ENCODE results near the gene C2orf72.

DNA sequence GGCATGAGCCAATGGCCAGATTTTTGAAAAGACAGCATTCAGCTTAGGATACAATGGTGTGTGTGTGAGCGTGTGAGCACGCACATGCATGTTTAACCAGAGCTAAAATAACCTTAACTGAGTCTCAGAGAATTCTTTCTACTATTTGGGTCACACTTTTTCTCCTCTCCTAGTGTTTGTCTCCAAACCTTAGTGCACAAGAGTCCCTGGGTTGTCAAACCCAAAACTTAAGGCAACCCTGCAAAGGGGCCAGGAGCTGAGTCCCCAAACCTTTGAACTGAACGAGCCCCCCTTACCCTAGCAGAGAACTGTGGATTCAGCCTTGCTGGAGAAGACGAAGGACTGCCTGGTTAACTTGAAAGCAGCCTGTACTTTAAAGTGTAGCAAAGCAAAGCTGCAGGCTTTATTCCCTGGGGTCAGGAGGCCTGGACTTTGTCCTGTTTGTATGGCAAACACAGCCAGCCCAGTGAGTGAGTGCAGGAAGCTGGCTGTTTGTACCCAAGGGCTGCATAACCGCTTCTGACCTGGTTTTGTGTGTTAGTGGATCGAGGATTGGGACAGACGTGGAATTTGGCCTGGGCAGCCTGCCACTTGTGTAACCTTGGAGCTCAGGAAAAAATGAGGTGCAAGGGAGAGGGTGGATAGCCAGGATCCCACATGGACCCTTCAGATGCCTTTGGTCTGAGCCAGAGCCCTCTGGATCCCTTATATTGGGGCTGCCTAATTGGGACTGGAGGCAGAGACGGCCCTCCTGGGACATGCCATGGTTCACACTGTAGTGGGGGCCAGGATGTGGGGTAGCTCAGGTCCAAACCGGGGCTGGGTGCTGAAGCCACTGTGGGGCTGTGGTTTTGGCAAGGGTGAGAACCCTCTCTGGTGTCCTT, 12.9 kb downstream of the C2orf72 start:
- TF ChIP-seq EZH2 (IDR thresholded peaks at IDR 0.05; ENCODE audit: borderline replicate concordance, control insufficient read depth, low read depth, low read length) = no peak
- TF ChIP-seq, protein P1, sequence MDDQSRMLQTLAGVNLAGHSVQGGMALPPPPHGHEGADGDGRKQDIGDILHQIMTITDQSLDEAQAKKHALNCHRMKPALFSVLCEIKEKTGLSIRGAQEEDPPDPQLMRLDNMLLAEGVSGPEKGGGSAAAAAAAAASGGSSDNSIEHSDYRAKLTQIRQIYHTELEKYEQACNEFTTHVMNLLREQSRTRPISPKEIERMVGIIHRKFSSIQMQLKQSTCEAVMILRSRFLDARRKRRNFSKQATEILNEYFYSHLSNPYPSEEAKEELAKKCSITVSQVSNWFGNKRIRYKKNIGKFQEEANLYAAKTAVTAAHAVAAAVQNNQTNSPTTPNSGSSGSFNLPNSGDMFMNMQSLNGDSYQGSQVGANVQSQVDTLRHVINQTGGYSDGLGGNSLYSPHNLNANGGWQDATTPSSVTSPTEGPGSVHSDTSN (IDR thresholded peaks at IDR 0.05; ENCODE audit: insufficient replicate concordance, low read depth, low read length) = no peak
- TF ChIP-seq, protein P2, sequence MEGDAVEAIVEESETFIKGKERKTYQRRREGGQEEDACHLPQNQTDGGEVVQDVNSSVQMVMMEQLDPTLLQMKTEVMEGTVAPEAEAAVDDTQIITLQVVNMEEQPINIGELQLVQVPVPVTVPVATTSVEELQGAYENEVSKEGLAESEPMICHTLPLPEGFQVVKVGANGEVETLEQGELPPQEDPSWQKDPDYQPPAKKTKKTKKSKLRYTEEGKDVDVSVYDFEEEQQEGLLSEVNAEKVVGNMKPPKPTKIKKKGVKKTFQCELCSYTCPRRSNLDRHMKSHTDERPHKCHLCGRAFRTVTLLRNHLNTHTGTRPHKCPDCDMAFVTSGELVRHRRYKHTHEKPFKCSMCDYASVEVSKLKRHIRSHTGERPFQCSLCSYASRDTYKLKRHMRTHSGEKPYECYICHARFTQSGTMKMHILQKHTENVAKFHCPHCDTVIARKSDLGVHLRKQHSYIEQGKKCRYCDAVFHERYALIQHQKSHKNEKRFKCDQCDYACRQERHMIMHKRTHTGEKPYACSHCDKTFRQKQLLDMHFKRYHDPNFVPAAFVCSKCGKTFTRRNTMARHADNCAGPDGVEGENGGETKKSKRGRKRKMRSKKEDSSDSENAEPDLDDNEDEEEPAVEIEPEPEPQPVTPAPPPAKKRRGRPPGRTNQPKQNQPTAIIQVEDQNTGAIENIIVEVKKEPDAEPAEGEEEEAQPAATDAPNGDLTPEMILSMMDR (IDR thresholded peaks at IDR 0.05 in 2 of 3, conservative IDR thresholded peaks at IDR 0.05 in 1 of 3; ENCODE audit: control insufficient read depth in 2 of 3, extremely low read depth in 1 of 3, insufficient read depth in 1 of 3, low read depth in 3 of 3, low read length in 3 of 3) = no peak
- no peak for TF ChIP-seq BMI1 (IDR thresholded peaks at IDR 0.05; ENCODE audit: borderline replicate concordance)
- TF ChIP-seq, protein P3, sequence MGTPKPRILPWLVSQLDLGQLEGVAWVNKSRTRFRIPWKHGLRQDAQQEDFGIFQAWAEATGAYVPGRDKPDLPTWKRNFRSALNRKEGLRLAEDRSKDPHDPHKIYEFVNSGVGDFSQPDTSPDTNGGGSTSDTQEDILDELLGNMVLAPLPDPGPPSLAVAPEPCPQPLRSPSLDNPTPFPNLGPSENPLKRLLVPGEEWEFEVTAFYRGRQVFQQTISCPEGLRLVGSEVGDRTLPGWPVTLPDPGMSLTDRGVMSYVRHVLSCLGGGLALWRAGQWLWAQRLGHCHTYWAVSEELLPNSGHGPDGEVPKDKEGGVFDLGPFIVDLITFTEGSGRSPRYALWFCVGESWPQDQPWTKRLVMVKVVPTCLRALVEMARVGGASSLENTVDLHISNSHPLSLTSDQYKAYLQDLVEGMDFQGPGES (IDR thresholded peaks at IDR 0.05) = no peak
- TF ChIP-seq, protein P4, sequence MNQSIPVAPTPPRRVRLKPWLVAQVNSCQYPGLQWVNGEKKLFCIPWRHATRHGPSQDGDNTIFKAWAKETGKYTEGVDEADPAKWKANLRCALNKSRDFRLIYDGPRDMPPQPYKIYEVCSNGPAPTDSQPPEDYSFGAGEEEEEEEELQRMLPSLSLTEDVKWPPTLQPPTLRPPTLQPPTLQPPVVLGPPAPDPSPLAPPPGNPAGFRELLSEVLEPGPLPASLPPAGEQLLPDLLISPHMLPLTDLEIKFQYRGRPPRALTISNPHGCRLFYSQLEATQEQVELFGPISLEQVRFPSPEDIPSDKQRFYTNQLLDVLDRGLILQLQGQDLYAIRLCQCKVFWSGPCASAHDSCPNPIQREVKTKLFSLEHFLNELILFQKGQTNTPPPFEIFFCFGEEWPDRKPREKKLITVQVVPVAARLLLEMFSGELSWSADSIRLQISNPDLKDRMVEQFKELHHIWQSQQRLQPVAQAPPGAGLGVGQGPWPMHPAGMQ (IDR thresholded peaks at IDR 0.05; ENCODE audit: borderline replicate concordance) = no peak
- TF ChIP-seq, protein P5, sequence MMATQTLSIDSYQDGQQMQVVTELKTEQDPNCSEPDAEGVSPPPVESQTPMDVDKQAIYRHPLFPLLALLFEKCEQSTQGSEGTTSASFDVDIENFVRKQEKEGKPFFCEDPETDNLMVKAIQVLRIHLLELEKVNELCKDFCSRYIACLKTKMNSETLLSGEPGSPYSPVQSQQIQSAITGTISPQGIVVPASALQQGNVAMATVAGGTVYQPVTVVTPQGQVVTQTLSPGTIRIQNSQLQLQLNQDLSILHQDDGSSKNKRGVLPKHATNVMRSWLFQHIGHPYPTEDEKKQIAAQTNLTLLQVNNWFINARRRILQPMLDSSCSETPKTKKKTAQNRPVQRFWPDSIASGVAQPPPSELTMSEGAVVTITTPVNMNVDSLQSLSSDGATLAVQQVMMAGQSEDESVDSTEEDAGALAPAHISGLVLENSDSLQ (IDR thresholded peaks at IDR 0.05) = no peak
- TF ChIP-seq TAF1 (IDR thresholded peaks at IDR 0.05; ENCODE audit: borderline replicate concordance, low read depth, low read length) = no peak
- no peak for TF ChIP-seq POLR2A (IDR thresholded peaks at IDR 0.05; ENCODE audit: low read depth, low read length)
- no peak for TF ChIP-seq POLR2AphosphoS5 (IDR thresholded peaks at IDR 0.05; ENCODE audit: low read length)
- TF ChIP-seq RFX5 (IDR thresholded peaks at IDR 0.05; ENCODE audit: low read depth, low read length) = no peak

Measured in GM12878 (cell line).